Osteocyte (in vitro differentiated cells): Measurements from ENCODE around the gene SIAH3. TPM values are rescaled to one million over a fixed set of nuclear protein-coding genes. Genes with fewer than 3 reads are reported as not detected.

Experiments used
- DNase-seq: peaks from one replicate; pipeline ENCODE4 v3.0.0; 2021; ENCODE audit warnings: mixed read lengths; ENCODE audit not compliant: unreplicated experiment; ENCODE audit errors: extremely low spot score
- H3K27ac Mint-ChIP-seq: one replicate; pipeline ENCODE4 v1.8.0; 2021; ENCODE audit warnings: mild to moderate bottlenecking, mixed read lengths; ENCODE audit not compliant: unreplicated experiment
- H3K27me3 Mint-ChIP-seq: one replicate; pipeline ENCODE4 v1.8.0; 2021; ENCODE audit warnings: mixed read lengths; ENCODE audit not compliant: unreplicated experiment
- H3K36me3 Mint-ChIP-seq: one replicate; pipeline ENCODE4 v1.8.0; 2021; ENCODE audit warnings: mixed read lengths; ENCODE audit not compliant: unreplicated experiment
- H3K4me1 Mint-ChIP-seq: one replicate; pipeline ENCODE4 v1.8.0; 2021; ENCODE audit warnings: mixed read lengths; ENCODE audit not compliant: unreplicated experiment
- H3K4me3 Mint-ChIP-seq: one replicate; pipeline ENCODE4 v1.8.0; 2021; ENCODE audit warnings: mild to moderate bottlenecking, moderate library complexity, mixed read lengths; ENCODE audit not compliant: unreplicated experiment
- H3K9me3 Mint-ChIP-seq: one replicate; pipeline ENCODE4 v1.8.0; 2021; ENCODE audit warnings: mixed read lengths; ENCODE audit not compliant: unreplicated experiment
- CTCF ChIP-seq: fragments of 200-600 bp; sonication (generic); IDR thresholded peaks from 2 replicates; pipeline ENCODE4 v1.5.0; 2021; ENCODE audit warnings: antibody characterized with exemption, mild to moderate bottlenecking, moderate library complexity
- total RNA-seq: library from RNA; stranded (reverse); gene quantifications from 2 replicates; pipeline ENCODE4 v1.2.1, GENCODE V29; 2021

Gene SIAH3
- total RNA-seq, 1 donor from 2014 or later = not detected

- Mint-ChIP-seq H3K27ac (no peak overlapping the region), H3K27me3 (no peaks in the 10 kb centered on the region), H3K9me3 (no peaks in the 10 kb centered on the region), H3K4me3 (no peak overlapping the region), H3K4me1 (peaks cover 15% of the 10 kb centered on the region), H3K36me3 (no peaks in the 10 kb centered on the region)
- no peak for TF ChIP-seq CTCF
- no peak for DNase-seq
Observed at GRCh38 chr13:45779901-45780300, 71.7 kb downstream of the SIAH3 start.

- H3K27ac Mint-ChIP-seq = no peak overlapping the region
- no peak for DNase-seq
- H3K9me3 Mint-ChIP-seq = no peaks in the 10 kb centered on the region
- TF ChIP-seq CTCF = no peak
- no peaks in the 10 kb centered on the region for H3K36me3 Mint-ChIP-seq
- H3K4me3 Mint-ChIP-seq = no peak overlapping the region
- no peaks in the 10 kb centered on the region for H3K27me3 Mint-ChIP-seq
- peaks cover 18% of the 10 kb centered on the region for H3K4me1 Mint-ChIP-seq
Observed at GRCh38 chr13:45778882-45779281, 72.7 kb downstream of the SIAH3 start.

- no peak for DNase-seq
- Mint-ChIP-seq H3K4me1 (peaks cover 21% of the 10 kb centered on the region), H3K9me3 (no peaks in the 10 kb centered on the region), H3K36me3 (no peaks in the 10 kb centered on the region), H3K27me3 (no peaks in the 10 kb centered on the region), H3K4me3 (no peak overlapping the region), H3K27ac (no peak overlapping the region)
- TF ChIP-seq CTCF = no peak
Observed at GRCh38 chr13:45776748-45777147, 74.8 kb downstream of the SIAH3 start.

GRCh38 chr13:45775401-45775963 lies 76.1 kb downstream of the SIAH3 start:
- TF ChIP-seq CTCF = no peak
- peaks cover 6% of the 10 kb centered on the region for H3K9me3 Mint-ChIP-seq
- H3K4me3 Mint-ChIP-seq = no peak overlapping the region
- no peak for DNase-seq
- H3K36me3 Mint-ChIP-seq = peaks cover 2% of the 10 kb centered on the region
- peaks cover 14% of the 10 kb centered on the region for H3K4me1 Mint-ChIP-seq
- H3K27ac Mint-ChIP-seq = no peak overlapping the region
- H3K27me3 Mint-ChIP-seq = no peaks in the 10 kb centered on the region

- no peak overlapping the region for H3K4me3 Mint-ChIP-seq
- H3K9me3 Mint-ChIP-seq = peaks cover 6% of the 10 kb centered on the region
- H3K36me3 Mint-ChIP-seq = peaks cover 2% of the 10 kb centered on the region
- no peak for TF ChIP-seq CTCF
- H3K27ac Mint-ChIP-seq = no peak overlapping the region
- DNase-seq = no peak
- peaks cover 14% of the 10 kb centered on the region for H3K4me1 Mint-ChIP-seq
- H3K27me3 Mint-ChIP-seq = peaks cover 2% of the 10 kb centered on the region
Observed at GRCh38 chr13:45773944-45774343, 77.6 kb downstream of the SIAH3 start.
